Endothelial cell of umbilical vein (primary cell): ENCODE measurements around the gene XRN2. TPM values are rescaled to one million over a fixed set of nuclear protein-coding genes. Genes with fewer than 3 reads are reported as not detected.

Source experiments
- BruUV-seq: library from RNA; stranded (reverse); fragments of 400-500 nt; replicated peaks from 2 replicates; lab custom pipeline; 2021; lab: Mats Ljungman, UMichigan
- CTCF ChIA-PET: fragments of 300-600, 350-600 bp; sonication (Branson Sonifier 250); formaldehyde crosslinking; loops from one replicate; lab custom pipeline; 2021; ENCODE audit warnings: antibody characterized with exemption, inconsistent platforms; lab: Charles Lee
- POLR2A ChIA-PET: fragments of 300-600, 350-600 bp; sonication (Branson Sonifier 250); formaldehyde crosslinking; loops from one replicate; lab custom pipeline; 2021; ENCODE audit warnings: antibody characterized with exemption, inconsistent platforms; lab: Charles Lee
- DNase-seq: peaks from one replicate; pipeline ENCODE4 v3.0.0-alpha.2; 2011; ENCODE audit warnings: low read depth, low spot score
- FAIRE-seq: peaks from 2 replicates; lab custom pipeline; 2011; peaks lifted over from hg19 to GRCh38; lab: Jason Lieb, UNC
- H2AFZ ChIP-seq: 2 replicates; pipeline ENCODE4 v1.6.0; 2012; ENCODE audit warnings: low read depth, low read length, control low read depth, inconsistent platforms
- H3K27ac ChIP-seq: 2 replicates; pipeline ENCODE4 v1.5.1; 2011; ENCODE audit warnings: low read depth, mild to moderate bottlenecking, control low read depth, low read length, moderate library complexity; ENCODE audit not compliant: insufficient read depth
- H3K27me3 ChIP-seq, 2 experiments: 2 replicates each; pipeline versions ENCODE4 v1.6.0 to v1.6.1; 2011; ENCODE audit warnings: low read length in 2 of 2, mixed read lengths in 1 of 2; ENCODE audit not compliant: control insufficient read depth in 2 of 2, insufficient read depth in 2 of 2
- H3K36me3 ChIP-seq, 2 experiments: 2 replicates in 1 of 2; 3 replicates in 1 of 2; pipeline ENCODE4 v1.5.1; 2011; ENCODE audit warnings: low read length in 2 of 2, mild to moderate bottlenecking in 1 of 2, moderate library complexity in 1 of 2; ENCODE audit not compliant: control insufficient read depth in 2 of 2, insufficient read depth in 2 of 2; ENCODE audit errors: extremely low read depth in 1 of 2
- H3K4me1 ChIP-seq: 3 replicates; pipeline ENCODE4 v1.5.1; 2011; ENCODE audit warnings: mild to moderate bottlenecking, low read length; ENCODE audit not compliant: control insufficient read depth, insufficient read depth; ENCODE audit errors: extremely low read depth
- H3K4me2 ChIP-seq: 2 replicates; pipeline ENCODE4 v1.6.1; 2011; ENCODE audit warnings: low read length, control low read depth, mixed read lengths; ENCODE audit not compliant: insufficient read depth
- H3K4me3 ChIP-seq, 3 experiments: fragments of 200-600 bp in 1 of 3; sonication (generic), shearing (Covaris generic) in 1 of 3; replicated peaks in 1 of 3; 2 replicates each; pipeline ENCODE4 v1.5.1; 2011 to 2016; ENCODE audit warnings: control low read depth in 3 of 3, low read length in 3 of 3, mild to moderate bottlenecking in 2 of 3, inconsistent platforms in 1 of 3, low read depth in 1 of 3, moderate library complexity in 1 of 3; ENCODE audit not compliant: insufficient read depth in 1 of 3
- H3K79me2 ChIP-seq: 2 replicates; pipeline ENCODE4 v1.6.0; 2012; ENCODE audit warnings: low read length, inconsistent platforms; ENCODE audit not compliant: control insufficient read depth, insufficient read depth
- H3K9ac ChIP-seq: replicated peaks from 2 replicates; pipeline ENCODE3; 2011; ENCODE audit warnings: low read length, control low read depth; ENCODE audit not compliant: insufficient read depth; ENCODE audit errors: extremely low read depth
- H3K9me1 ChIP-seq: replicated peaks from 3 replicates; pipeline ENCODE4 v1.6.0; 2011; ENCODE audit warnings: mild to moderate bottlenecking, low read length; ENCODE audit not compliant: control insufficient read depth, insufficient read depth; ENCODE audit errors: extremely low read depth
- H3K9me3 ChIP-seq: replicated peaks from 2 replicates; pipeline ENCODE4 v1.5.1; 2012; ENCODE audit warnings: low read length, inconsistent platforms; ENCODE audit not compliant: control insufficient read depth, insufficient read depth
- H4K20me1 ChIP-seq: replicated peaks from 2 replicates; pipeline ENCODE3; 2011; ENCODE audit warnings: mild to moderate bottlenecking, low read length; ENCODE audit not compliant: control insufficient read depth, insufficient read depth; ENCODE audit errors: extremely low read depth
- CTCF ChIP-seq, 2 donors: IDR thresholded peaks; 1 replicate in 1 of 2; 2 replicates in 1 of 2; pipeline ENCODE4 v1.5.1; 2011; ENCODE audit warnings: low read length in 2 of 2, mild to moderate bottlenecking in 2 of 2, moderate library complexity in 2 of 2, control low read depth in 1 of 2, inconsistent platforms in 1 of 2, low read depth in 1 of 2; ENCODE audit not compliant: insufficient read depth in 1 of 2; ENCODE audit errors: extremely low read depth in 1 of 2
- EZH2 ChIP-seq: IDR thresholded peaks from 2 replicates; pipeline ENCODE4 v1.6.1; 2012; ENCODE audit warnings: borderline replicate concordance, low read depth, mild to moderate bottlenecking, moderate library complexity, low read length, inconsistent platforms; ENCODE audit not compliant: severe bottlenecking
- FOS ChIP-seq: IDR thresholded peaks from 2 replicates; pipeline ENCODE4 v1.6.1; 2011; ENCODE audit warnings: mild to moderate bottlenecking, low read length, moderate library complexity, borderline replicate concordance; ENCODE audit not compliant: insufficient read depth
- GATA2 ChIP-seq: IDR thresholded peaks from 2 replicates; pipeline ENCODE4 v1.7.0; 2011; ENCODE audit warnings: low read depth, mild to moderate bottlenecking, moderate library complexity, mixed read lengths, low read length; ENCODE audit not compliant: insufficient read length, insufficient read depth
- JUN ChIP-seq: IDR thresholded peaks from 2 replicates; pipeline ENCODE4 v1.6.1; 2011; ENCODE audit warnings: borderline replicate concordance, low read depth; ENCODE audit not compliant: insufficient read length, insufficient read depth
- MAX ChIP-seq: IDR thresholded peaks from 2 replicates; pipeline ENCODE4 v1.6.1; 2011; ENCODE audit not compliant: insufficient read depth, insufficient read length
- MYC ChIP-seq: IDR thresholded peaks from one replicate; pipeline ENCODE4 v1.6.1; 2011; ENCODE audit warnings: mild to moderate bottlenecking, low read depth, low read length
- POLR2A ChIP-seq: IDR thresholded peaks from 2 replicates; pipeline ENCODE4 v1.6.1; 2012; ENCODE audit warnings: low read depth, mild to moderate bottlenecking, control low read depth, low read length
- POLR2AphosphoS5 ChIP-seq: IDR thresholded peaks from 2 replicates; pipeline ENCODE4 v1.6.1; 2012; ENCODE audit warnings: low read depth, mild to moderate bottlenecking, control low read depth, low read length, moderate library complexity; ENCODE audit not compliant: insufficient read depth
- dilution Hi-C: fragments of 300-500 bp; cut with MboI; formaldehyde crosslinking; loops from one replicate; pipeline ENCODE4 v1.15.0; 2019; ENCODE audit warnings: low sequenced_read_pairs; ENCODE audit not compliant: extremely low pct_ligation_motif_present
- intact Hi-C: fragments of 100-400 bp; cut with micrococcal nuclease; formaldehyde crosslinking; loops from one replicate; pipeline ENCODE4 v1.10.0; 2022
- polyA plus RNA-seq, 4 experiments: library from polyadenylated mRNA; depleted of rRNA in 3 of 4; stranded (reverse) in 3 of 4; unstranded in 1 of 4; fragments of >200 nt; gene quantifications; 2 replicates each; pipeline versions ENCODE4 v1.2.1 to v1.2.3, GENCODE V29; 2011 to 2012; ENCODE audit warnings: missing spikeins in 1 of 4
- total RNA-seq: library from RNA; stranded (reverse); gene quantifications from 2 replicates; pipeline ENCODE4 v1.2.3, GENCODE V29; 2021

Gene XRN2
- total and polyA plus RNA-seq, 2 donors (not counting 3 experiments of a cell fraction or from before 2014, with no cell fraction given), result 32.3 to 66.6 TPM

- no peaks in the 10 kb centered on the region for H3K9me3 ChIP-seq
- H3K4me1 ChIP-seq, result no peaks in the 10 kb centered on the region
- TF ChIP-seq CTCF (IDR thresholded peaks at IDR 0.05; ENCODE audit: extremely low read depth in 1 of 2, insufficient read depth in 1 of 2, low read depth in 1 of 2, low read length in 2 of 2) (no peak), POLR2AphosphoS5 (no peak)
- no peak overlapping the region for H3K27ac ChIP-seq
- CTCF ChIA-PET, result interaction anchor here (0.8 kb wide), 2 partner anchors 37 to 219 kb away, joined by 3 read pairs; no protein-coding TSS in a partner anchor
- no peak overlapping the region for H3K4me3 ChIP-seq
- DNase-seq (peak; percentile 25), FAIRE-seq (no peak)
- H2AFZ ChIP-seq, result no peak overlapping the region
- POLR2A ChIA-PET, result no interaction called here
- dilution Hi-C loops, result no loop called here
- BruUV-seq, result no TSS peak
- H3K4me2 ChIP-seq, result no peak overlapping the region
- H3K9me1 ChIP-seq, result no peaks in the 10 kb centered on the region
- no peaks in the 10 kb centered on the region for H3K79me2 ChIP-seq
- intact Hi-C loops, result no loop called here
- no peaks in the 10 kb centered on the region for H3K36me3 ChIP-seq
- H3K9ac ChIP-seq, result no peak overlapping the region
- H4K20me1 ChIP-seq, result no peaks in the 10 kb centered on the region
- peaks cover 0 to 4% of the 10 kb centered on the region in 2 experiments for H3K27me3 ChIP-seq
Measured at GRCh38 chr20:21286775-21287174, 16.4 kb upstream of the XRN2 start.

GRCh38 chr20:21288587-21289370 lies 14.4 kb upstream of the XRN2 start:
- no TSS peak for BruUV-seq
- ChIA-PET POLR2A (no interaction called here), CTCF (interaction anchor here (1.2 kb wide), 1 partner anchor 53 kb away, joined by 3 read pairs; no protein-coding TSS in a partner anchor)
- Histone ChIP-seq H3K36me3 (no peaks in the 10 kb centered on the region), H3K4me3 (no peak overlapping the region), H3K4me2 (no peak overlapping the region), H3K9me3 (no peaks in the 10 kb centered on the region), H3K27me3 (peaks cover 0 to 4% of the 10 kb centered on the region in 2 experiments), H3K9me1 (no peaks in the 10 kb centered on the region), H3K27ac (no peak overlapping the region), H3K9ac (no peak overlapping the region), H3K4me1 (no peaks in the 10 kb centered on the region), H4K20me1 (no peaks in the 10 kb centered on the region), H2AFZ (no peak overlapping the region), H3K79me2 (no peaks in the 10 kb centered on the region)
- no peak for TF ChIP-seq POLR2A
- no peak for TF ChIP-seq GATA2
- no peak for TF ChIP-seq MYC
- no peak for TF ChIP-seq MAX
- no peak for TF ChIP-seq FOS
- no peak for TF ChIP-seq CTCF (IDR thresholded peaks at IDR 0.05; ENCODE audit: extremely low read depth in 1 of 2, insufficient read depth in 1 of 2, low read depth in 1 of 2, low read length in 2 of 2)
- TF ChIP-seq EZH2, result no peak
- TF ChIP-seq JUN, result no peak
- no peak for TF ChIP-seq POLR2AphosphoS5
- DNase-seq (no peak), FAIRE-seq (no peak)
- intact Hi-C loops, result no loop called here
- dilution Hi-C loops, result no loop called here
